Esophagus squamous epithelium (tissue), 5 donors: ENCODE measurements around the gene EXOSC5. TPM values are rescaled to one million over a fixed set of nuclear protein-coding genes. Genes with fewer than 3 reads are reported as not detected.

Experiments used
- DNase-seq: peaks from one replicate; lab custom pipeline; 2025; lab: John Stamatoyannopoulos, UW
- H3K27ac ChIP-seq, 4 donors: fragments of 200-600 bp; sonication (generic); one replicate each; pipeline ENCODE4 v1.5.1; 2016 to 2019; ENCODE audit warnings: mild to moderate bottlenecking in 1 of 4
- H3K27me3 ChIP-seq, 4 donors: fragments of 200-600 bp; sonication (generic); 1 replicate in 3 of 4; 2 replicates in 1 of 4; pipeline versions ENCODE4 v1.5.1 to v1.6.0; 2017 to 2021; ENCODE audit warnings: antibody characterized with exemption in 1 of 4
- H3K36me3 ChIP-seq, 3 donors: fragments of 200-600 bp; sonication (generic); one replicate each; pipeline ENCODE4 v1.5.1; 2016 to 2019
- H3K4me1 ChIP-seq, 3 donors: fragments of 200-600 bp; sonication (generic); one replicate each; pipeline ENCODE4 v1.5.1; 2017 to 2019
- H3K4me3 ChIP-seq, 4 donors: fragments of 200-600 bp; sonication (generic); 1 replicate in 3 of 4; 2 replicates in 1 of 4; pipeline ENCODE4 v1.5.1; 2016 to 2019; ENCODE audit warnings: mild to moderate bottlenecking in 2 of 4, moderate library complexity in 1 of 4
- H3K9me3 ChIP-seq, 3 donors: fragments of 200-600 bp; sonication (generic); one replicate each; pipeline ENCODE4 v1.5.1; 2016 to 2019
- CTCF ChIP-seq, 6 experiments: fragments of 450-650 bp in 4 of 6; fragments of 200-600 bp in 2 of 6; sonication (generic) in 2 of 6; IDR thresholded peaks; one replicate each; pipeline ENCODE4 v1.5.1; 2016 to 2019; ENCODE audit warnings: antibody characterized with exemption in 6 of 6, mild to moderate bottlenecking in 4 of 6, moderate library complexity in 4 of 6
- POLR2A ChIP-seq, 4 donors: fragments of 450-650 bp; IDR thresholded peaks; one replicate each; pipeline ENCODE4 v1.6.1; 2017; ENCODE audit warnings: antibody characterized with exemption in 4 of 4, mild to moderate bottlenecking in 4 of 4, moderate library complexity in 3 of 4
- WGBS, 2 donors: methylation state at CpG; one replicate each; pipeline ENCODE4 v1.1.5; 2018; 5-methylcytosine and 5-hydroxymethylcytosine counted together
- intact Hi-C: fragments of 100-400 bp; cut with DNase I; formaldehyde crosslinking; loops from one replicate; pipeline ENCODE4 v1.15.0; 2022
- total RNA-seq, 4 donors: library from RNA; depleted of rRNA; stranded (reverse); fragments of >200 nt; gene quantifications; one replicate each; pipeline ENCODE4 v1.1.0, GENCODE V29; 2016
- donor health status: DM: yes; HTN: yes; CAD: no.

EXOSC5 gene
- total RNA-seq, 4 donors from 2014 or later: 22.4 to 37.0 (median 28.6) TPM

- DNase-seq: no peak
- peak overlapping the region in 2 of 4 donors; percentile 96 to 100 for H3K27ac ChIP-seq
- H3K4me1 ChIP-seq: peaks cover 18 to 86% (median 37%) of the 10 kb centered on the region in 3 donors
- no peaks in the 10 kb centered on the region for H3K27me3 ChIP-seq
- H3K9me3 ChIP-seq: no peaks in the 10 kb centered on the region
- TF ChIP-seq POLR2A (IDR thresholded peaks at IDR 0.05): no peak
- TF ChIP-seq CTCF (IDR thresholded peaks at IDR 0.05): no peak
- 85 to 93% methylated on average over 2 of the region's 2 CpGs for WGBS, 2 donors
- peak overlapping the region in 2 of 4 donors; percentile 83 to 100 for H3K4me3 ChIP-seq
- intact Hi-C loops: no loop called here
- peaks cover 0 to 35% (median 0%) of the 10 kb centered on the region in 3 donors for H3K36me3 ChIP-seq
Measured at GRCh38 chr19:41399525-41399924, 2.4 kb upstream of the EXOSC5 start.

- 75 to 88% methylated on average over 3 of the region's 3 CpGs for WGBS, 2 donors
- intact Hi-C loops: no loop called here
- Histone ChIP-seq H3K27ac (peak overlapping the region in 3 of 4 donors; percentile 96 to 100 (median 96)), H3K27me3 (no peaks in the 10 kb centered on the region), H3K36me3 (peaks cover 0 to 35% (median 0%) of the 10 kb centered on the region in 3 donors), H3K9me3 (no peaks in the 10 kb centered on the region), H3K4me1 (peaks cover 18 to 82% (median 37%) of the 10 kb centered on the region in 3 donors), H3K4me3 (peak overlapping the region; percentile 83 to 100 (median 86))
- TF ChIP-seq POLR2A (IDR thresholded peaks at IDR 0.05): no peak
- no peak for TF ChIP-seq CTCF (IDR thresholded peaks at IDR 0.05)
- DNase-seq: no peak
Measured at GRCh38 chr19:41399091-41399490, 1.9 kb upstream of the EXOSC5 start.

GRCh38 chr19:41398598-41398997, 1.4 kb upstream of the EXOSC5 start:
- Histone ChIP-seq H3K36me3 (peaks cover 0 to 37% (median 0%) of the 10 kb centered on the region in 3 donors), H3K9me3 (no peaks in the 10 kb centered on the region), H3K27ac (peak overlapping the region in 3 of 4 donors; percentile 96 to 100 (median 96)), H3K4me1 (peaks cover 18 to 77% (median 33%) of the 10 kb centered on the region in 3 donors), H3K4me3 (peak overlapping the region; percentile 83 to 100 (median 86)), H3K27me3 (no peaks in the 10 kb centered on the region)
- no peak for DNase-seq
- no peak for TF ChIP-seq POLR2A (IDR thresholded peaks at IDR 0.05)
- TF ChIP-seq CTCF (IDR thresholded peaks at IDR 0.05): no peak
- intact Hi-C loops: no loop called here
- 44 to 53% methylated on average over 3 of the region's 3 CpGs for WGBS, 2 donors

GRCh38 chr19:41398050-41398418, 875 bp upstream of the EXOSC5 start:
- no peak for DNase-seq
- Histone ChIP-seq H3K4me1 (peaks cover 18 to 71% (median 27%) of the 10 kb centered on the region in 3 donors), H3K9me3 (no peaks in the 10 kb centered on the region), H3K27ac (peak overlapping the region; percentile 89 to 100 (median 96)), H3K36me3 (peaks cover 0 to 37% (median 0%) of the 10 kb centered on the region in 3 donors), H3K4me3 (peak overlapping the region; percentile 83 to 100 (median 86)), H3K27me3 (no peaks in the 10 kb centered on the region)
- WGBS, 2 donors: 0% methylated on average over 5 of the region's 5 CpGs
- no peak for TF ChIP-seq POLR2A (IDR thresholded peaks at IDR 0.05)
- TF ChIP-seq CTCF (IDR thresholded peaks at IDR 0.05): no peak
- intact Hi-C loops: no loop called here

- H3K27ac ChIP-seq: no peak overlapping the region
- peaks cover 6 to 39% (median 14%) of the 10 kb centered on the region in 3 donors for H3K36me3 ChIP-seq
- H3K27me3 ChIP-seq: no peaks in the 10 kb centered on the region
- WGBS, 2 donors: 63 to 68% methylated on average over 6 of the region's 6 CpGs
- no peaks in the 10 kb centered on the region for H3K9me3 ChIP-seq
- H3K4me3 ChIP-seq: no peak overlapping the region
- intact Hi-C loops: no loop called here
- H3K4me1 ChIP-seq: peaks cover 18 to 44% (median 19%) of the 10 kb centered on the region in 3 donors
- TF ChIP-seq CTCF (IDR thresholded peaks at IDR 0.05) (no peak), POLR2A (IDR thresholded peaks at IDR 0.05) (no peak)
- no peak for DNase-seq
Measured at GRCh38 chr19:41395355-41395754, 1.8 kb downstream of the EXOSC5 start.
